T-cell (primary cell): ENCODE results near the gene RFX4. TPM values are rescaled to one million over a fixed set of nuclear protein-coding genes. Genes with fewer than 3 reads are reported as not detected.

Experiments used
- ATAC-seq, 4 experiments: fragments of 200-7000 bp in 3 of 4; fragments of 150-1000 bp in 1 of 4; cut with Tn5 transposase; replicated peaks in 1 of 4; 1 replicate in 3 of 4; 2 replicates in 1 of 4; pipeline ENCODE4 v1.10.0; 2021; ENCODE audit warnings: moderate library complexity in 3 of 4, mild to moderate bottlenecking in 2 of 4, moderate number of reproducible peaks in 1 of 4
- CTCF ChIA-PET, 2 donors: fragments of 300-600 bp; sonication (Branson Sonifier 250); formaldehyde crosslinking; loops; one replicate each; lab custom pipeline; 2022; ENCODE audit warnings: antibody characterized with exemption in 2 of 2; lab: Charles Lee
- POLR2A ChIA-PET, 2 donors: fragments of 300-600 bp; sonication (Branson Sonifier 250); formaldehyde crosslinking; loops; one replicate each; lab custom pipeline; 2022; ENCODE audit warnings: antibody characterized with exemption in 2 of 2; lab: Charles Lee
- DNase-seq, 35 experiments: peaks; one replicate each; pipeline versions ENCODE4 v3.0.0 to v3.0.0-alpha.2; 2013 to 2023
- H3K27ac ChIP-seq: one replicate; pipeline ENCODE4 v1.5.1; 2013; ENCODE audit warnings: low read length
- H3K27me3 ChIP-seq, 2 experiments: replicated peaks in 1 of 2; 1 replicate in 1 of 2; 2 replicates in 1 of 2; pipeline versions ENCODE4 v1.6.1 to v1.7.0; 2013; ENCODE audit warnings: low read length in 1 of 2, mixed read lengths in 1 of 2; ENCODE audit not compliant: control insufficient read depth in 2 of 2, insufficient read depth in 2 of 2; ENCODE audit errors: extremely low read depth in 1 of 2
- H3K36me3 ChIP-seq, 2 donors: 1 replicate in 1 of 2; 2 replicates in 1 of 2; pipeline versions ENCODE4 v1.6.1 to v1.7.0; 2013; ENCODE audit warnings: low read length in 1 of 2; ENCODE audit not compliant: control insufficient read depth in 2 of 2, insufficient read depth in 1 of 2; ENCODE audit errors: extremely low read depth in 1 of 2
- H3K4me1 ChIP-seq, 2 experiments: 1 replicate in 1 of 2; 2 replicates in 1 of 2; pipeline versions ENCODE4 v1.6.1 to v1.7.0; 2013; ENCODE audit warnings: low read length in 2 of 2, mixed read lengths in 1 of 2; ENCODE audit not compliant: insufficient read depth in 2 of 2, control insufficient read depth in 1 of 2; ENCODE audit errors: extremely low read depth in 1 of 2
- H3K4me3 ChIP-seq, 2 donors: 1 replicate in 1 of 2; 2 replicates in 1 of 2; pipeline versions ENCODE4 v1.5.1 to v1.7.0; 2013; ENCODE audit warnings: mild to moderate bottlenecking in 2 of 2, low read length in 1 of 2, moderate library complexity in 1 of 2; ENCODE audit not compliant: control insufficient read depth in 1 of 2; ENCODE audit errors: extremely low read depth in 1 of 2
- H3K9me3 ChIP-seq: 2 replicates; pipeline ENCODE4 v1.7.0; 2013
- H3K27ac Mint-ChIP-seq, 2 donors: one replicate each; pipeline ENCODE4 v1.8.0; 2020 to 2021; ENCODE audit warnings: mild to moderate bottlenecking in 2 of 2, mixed read lengths in 2 of 2
- H3K27me3 Mint-ChIP-seq, 2 donors: one replicate each; pipeline ENCODE4 v1.8.0; 2021 to 2022; ENCODE audit warnings: mixed read lengths in 2 of 2
- H3K36me3 Mint-ChIP-seq: one replicate; pipeline ENCODE4 v1.8.0; 2021; ENCODE audit warnings: mixed read lengths
- H3K4me1 Mint-ChIP-seq, 3 donors: one replicate each; pipeline ENCODE4 v1.8.0; 2020 to 2022; ENCODE audit warnings: mixed read lengths in 3 of 3, mild to moderate bottlenecking in 1 of 3
- H3K4me3 Mint-ChIP-seq, 3 donors: one replicate each; pipeline ENCODE4 v1.8.0; 2020 to 2022; ENCODE audit warnings: mild to moderate bottlenecking in 3 of 3, mixed read lengths in 3 of 3, moderate library complexity in 3 of 3
- H3K9me3 Mint-ChIP-seq, 3 donors: one replicate each; pipeline ENCODE4 v1.8.0; 2020 to 2022; ENCODE audit warnings: mixed read lengths in 3 of 3
- WGBS: methylation state at CpG from one replicate; pipeline ENCODE4 v1.1.5; 2013; ENCODE audit warnings: missing lambda C conversion rate; ENCODE audit not compliant: insufficient coverage; 5-methylcytosine and 5-hydroxymethylcytosine counted together
- total RNA-seq, 35 experiments: library from RNA in 6 of 35; stranded (reverse) in 6 of 35; fragments of 120-200 nt in 1 of 35; gene quantifications; one replicate each; pipeline versions ENCODE4 v1.2.1 to v1.2.4 and lab custom pipeline; 2013 to 2026

RFX4 gene
- total RNA-seq, 5 donors from 2014 or later (not counting 1 experiment from before 2014, with no cell fraction given), result not detected

DNA sequence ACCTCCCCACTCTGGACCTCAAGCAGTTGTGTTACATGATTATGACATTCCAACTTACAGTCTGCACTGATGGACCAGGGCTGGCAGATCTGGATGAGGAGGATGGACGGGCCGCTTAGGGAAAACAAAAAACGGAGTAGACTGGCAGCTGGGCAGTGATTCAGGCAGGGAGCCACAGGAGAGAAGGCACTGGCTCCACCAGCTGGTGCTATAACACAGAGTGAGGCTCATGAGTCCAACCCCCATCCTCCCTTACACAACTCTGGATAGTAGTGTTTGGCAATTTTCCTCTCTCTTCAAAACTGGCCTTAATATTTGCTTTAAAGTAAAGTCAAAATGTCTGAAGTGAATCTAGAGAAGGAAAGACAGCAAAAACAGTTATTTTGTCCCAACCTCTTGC lies 181.9 kb downstream of the RFX4 start:
- H3K27me3 ChIP-seq, result peaks cover 0 to 6% of the 10 kb centered on the region in 2 experiments
- ChIA-PET CTCF (no interaction called here), POLR2A (no interaction called here)
- H3K27ac ChIP-seq, result no peak overlapping the region
- no peaks in the 10 kb centered on the region for H3K9me3 ChIP-seq
- DNase-seq (no peak), ATAC-seq (no peak)
- no peaks in the 10 kb centered on the region for H3K36me3 ChIP-seq
- no peak overlapping the region for H3K27ac Mint-ChIP-seq
- WGBS, result no CpG with 5 or more reads among the region's 3 CpGs
- H3K9me3 Mint-ChIP-seq, result no peaks in the 10 kb centered on the region
- peaks cover 19 to 21% of the 10 kb centered on the region in 2 experiments for H3K4me1 ChIP-seq
- H3K36me3 Mint-ChIP-seq, result no peaks in the 10 kb centered on the region
- peaks cover 29 to 32% (median 32%) of the 10 kb centered on the region in 3 donors for H3K4me1 Mint-ChIP-seq
- no peak overlapping the region for H3K4me3 ChIP-seq
- H3K27me3 Mint-ChIP-seq, result no peaks in the 10 kb centered on the region
- no peak overlapping the region for H3K4me3 Mint-ChIP-seq

DNA sequence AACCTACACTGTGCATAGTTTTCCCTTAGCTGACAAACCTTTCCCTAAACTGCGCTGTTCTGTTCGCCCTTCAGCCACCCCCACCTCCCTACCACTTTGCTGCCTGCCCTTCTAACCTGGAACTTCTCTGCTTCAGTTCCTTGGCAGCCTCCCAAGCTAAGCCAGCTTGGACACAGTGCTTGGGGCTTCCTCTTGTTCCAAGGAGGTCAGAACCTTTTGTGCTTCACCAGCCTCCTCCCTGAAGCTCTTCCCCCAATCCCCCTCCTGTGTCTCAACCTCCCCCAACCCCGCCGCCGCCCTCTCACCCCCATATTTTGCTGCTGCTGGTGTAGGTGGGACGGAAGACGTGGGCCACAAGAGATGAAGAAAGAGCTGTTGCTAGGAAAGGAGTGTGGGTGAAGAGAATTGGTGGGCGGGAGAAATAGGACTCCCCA lies 183.6 kb downstream of the RFX4 start:
- no peak overlapping the region for H3K4me3 ChIP-seq
- no peaks in the 10 kb centered on the region for H3K9me3 ChIP-seq
- peak overlapping the region in 1 of 3 donors; percentile 4 for H3K4me3 Mint-ChIP-seq
- H3K27ac ChIP-seq, result no peak overlapping the region
- peaks cover 13 to 17% (median 17%) of the 10 kb centered on the region in 3 donors for H3K4me1 Mint-ChIP-seq
- peaks cover 0 to 6% of the 10 kb centered on the region in 2 experiments for H3K27me3 ChIP-seq
- ChIA-PET CTCF (interaction anchor here (0.5 to 1.0 kb wide), 6 partner anchors 13 to 1754 kb away, joined by 3 to 6 read pairs (median 3); no protein-coding TSS in a partner anchor), POLR2A (interaction anchor here (0.6 to 0.7 kb wide), 4 partner anchors 9 to 125 kb away, joined by 3 to 4 read pairs (median 3); no protein-coding TSS in a partner anchor)
- H3K27me3 Mint-ChIP-seq, result no peaks in the 10 kb centered on the region
- no peaks in the 10 kb centered on the region for H3K36me3 Mint-ChIP-seq
- peaks cover 12 to 13% of the 10 kb centered on the region in 2 experiments for H3K4me1 ChIP-seq
- 37% methylated on average over 2 of the region's 8 CpGs for WGBS
- H3K9me3 Mint-ChIP-seq, result no peaks in the 10 kb centered on the region
- peak overlapping the region in 1 of 2 donors; percentile 35 for H3K27ac Mint-ChIP-seq
- no peaks in the 10 kb centered on the region for H3K36me3 ChIP-seq
- ATAC-seq (peak in 2 of 4 experiments; percentile 43 to 54), DNase-seq (no peak)

DNA sequence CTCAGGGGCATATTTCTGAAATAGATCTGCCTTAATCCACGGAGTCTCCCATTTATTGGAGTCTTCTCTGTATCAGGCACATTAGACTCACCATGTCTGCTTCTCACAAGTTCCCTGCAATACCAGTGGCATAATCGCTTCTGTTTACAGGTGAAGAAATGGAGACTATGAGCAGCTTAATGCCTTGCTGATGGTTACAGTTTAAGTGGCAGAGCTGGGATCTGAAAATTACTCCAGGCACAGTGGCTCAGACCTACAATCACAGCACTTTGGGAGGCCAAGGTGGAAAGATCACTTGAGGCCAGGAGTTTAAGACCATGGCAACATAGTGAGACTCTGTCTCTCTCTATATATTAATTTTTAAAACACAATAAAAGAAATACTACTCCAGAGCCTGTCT lies 184.4 kb downstream of the RFX4 start:
- Histone ChIP-seq H3K4me3 (no peak overlapping the region), H3K4me1 (peaks cover 12 to 13% of the 10 kb centered on the region in 2 experiments), H3K36me3 (no peaks in the 10 kb centered on the region), H3K9me3 (no peaks in the 10 kb centered on the region), H3K27me3 (peaks cover 0 to 6% of the 10 kb centered on the region in 2 experiments), H3K27ac (no peak overlapping the region)
- DNase-seq (no peak), ATAC-seq (no peak)
- Mint-ChIP-seq H3K27me3 (no peaks in the 10 kb centered on the region), H3K27ac (no peak overlapping the region), H3K4me1 (peaks cover 12 to 17% (median 17%) of the 10 kb centered on the region in 3 donors), H3K9me3 (no peaks in the 10 kb centered on the region), H3K36me3 (no peaks in the 10 kb centered on the region), H3K4me3 (peak overlapping the region in 1 of 3 donors; percentile 4)
- CTCF ChIA-PET, result interaction anchor here in 1 of 2 donors (0.6 to 1.0 kb wide), 2 partner anchors 17 to 549 kb away, joined by 3 to 6 read pairs; no protein-coding TSS in a partner anchor
- WGBS, result no CpG with 5 or more reads among the region's 2 CpGs
- POLR2A ChIA-PET, result interaction anchor here in 1 of 2 donors (0.7 kb wide), 1 partner anchor 10 kb away, joined by 3 read pairs; no protein-coding TSS in a partner anchor

DNA sequence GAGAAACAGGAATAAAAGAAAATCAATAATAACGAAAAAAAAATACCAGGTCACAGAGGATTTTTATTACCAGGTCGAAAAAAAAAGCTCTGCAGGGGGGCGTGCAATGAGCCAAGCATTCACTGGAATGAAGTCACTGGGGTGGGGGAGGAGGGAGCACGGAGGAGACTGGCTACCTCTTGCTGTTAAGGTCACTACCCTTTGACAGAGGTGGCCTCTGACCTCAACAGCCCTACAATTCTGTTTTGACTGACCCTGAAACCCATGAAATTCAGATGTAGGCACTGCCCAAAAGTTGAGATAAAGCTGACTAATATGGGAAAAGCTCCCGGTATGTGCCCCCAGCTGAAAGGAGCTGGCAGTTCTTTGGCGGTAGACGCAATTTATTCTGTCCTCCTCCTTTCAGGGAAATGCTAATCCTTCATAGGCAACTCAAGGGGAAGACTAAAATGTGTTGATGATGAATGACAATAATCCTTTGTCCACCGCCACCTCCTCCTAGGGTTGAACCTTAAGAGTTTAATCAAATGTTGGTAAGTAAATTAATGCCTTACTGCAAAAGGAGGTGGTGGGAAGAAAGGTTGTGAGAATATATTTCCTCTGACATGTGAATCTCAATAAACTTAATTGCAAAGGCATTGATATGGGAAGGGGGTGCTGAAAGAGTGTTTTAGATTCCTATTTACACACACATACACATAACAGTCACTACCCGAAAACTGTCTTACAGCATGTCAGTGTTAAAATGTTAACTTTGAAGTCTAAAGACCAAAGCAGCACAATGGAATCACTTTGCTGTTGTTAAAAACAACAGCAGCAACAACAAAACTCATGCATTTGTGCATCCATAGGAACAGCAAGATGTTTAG lies 185.4 kb downstream of the RFX4 start:
- H3K27me3 Mint-ChIP-seq, result no peaks in the 10 kb centered on the region
- no peak overlapping the region for H3K27ac Mint-ChIP-seq
- H3K4me3 Mint-ChIP-seq, result no peak overlapping the region
- Histone ChIP-seq H3K4me1 (peaks cover 12 to 13% of the 10 kb centered on the region in 2 experiments), H3K27me3 (peaks cover 0 to 6% of the 10 kb centered on the region in 2 experiments), H3K9me3 (no peaks in the 10 kb centered on the region), H3K27ac (no peak overlapping the region), H3K4me3 (no peak overlapping the region), H3K36me3 (no peaks in the 10 kb centered on the region)
- H3K9me3 Mint-ChIP-seq, result no peaks in the 10 kb centered on the region
- peaks cover 12 to 17% (median 17%) of the 10 kb centered on the region in 3 donors for H3K4me1 Mint-ChIP-seq
- DNase-seq (no peak), ATAC-seq (no peak)
- CTCF ChIA-PET, result no interaction called here
- POLR2A ChIA-PET, result interaction anchor here in 1 of 2 donors (0.6 kb wide), 1 partner anchor 21 kb away, joined by 8 read pairs; no protein-coding TSS in a partner anchor
- 66% methylated on average over 4 of the region's 9 CpGs for WGBS
- no peaks in the 10 kb centered on the region for H3K36me3 Mint-ChIP-seq

DNA sequence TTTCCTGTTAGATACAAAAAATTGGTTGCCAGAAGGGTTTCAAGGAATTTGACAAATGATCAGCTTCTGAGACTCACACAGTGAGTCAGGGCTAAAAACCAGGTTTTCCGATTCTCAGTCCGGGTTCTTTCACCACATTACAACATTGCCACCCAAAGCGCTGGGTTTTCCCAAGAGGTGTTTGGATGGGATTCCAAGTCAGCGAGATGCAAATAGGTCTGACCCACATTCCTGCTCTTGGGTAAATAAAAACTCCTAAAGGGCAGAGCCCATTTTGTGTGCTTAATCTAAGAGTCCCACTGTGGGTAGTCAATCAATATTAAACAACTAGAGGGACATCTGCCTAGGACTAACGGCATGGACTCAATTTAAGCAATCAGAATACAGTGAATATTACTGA lies 186.3 kb downstream of the RFX4 start:
- Mint-ChIP-seq H3K27me3 (no peaks in the 10 kb centered on the region), H3K27ac (no peak overlapping the region), H3K4me1 (peaks cover 18 to 21% (median 21%) of the 10 kb centered on the region in 3 donors), H3K9me3 (no peaks in the 10 kb centered on the region), H3K36me3 (no peaks in the 10 kb centered on the region), H3K4me3 (no peak overlapping the region)
- CTCF ChIA-PET, result no interaction called here
- POLR2A ChIA-PET, result no interaction called here
- H3K9me3 ChIP-seq, result no peaks in the 10 kb centered on the region
- H3K36me3 ChIP-seq, result no peaks in the 10 kb centered on the region
- H3K27me3 ChIP-seq, result peaks cover 0 to 6% of the 10 kb centered on the region in 2 experiments
- WGBS, result 73% methylated on average over 3 of the region's 5 CpGs
- no peak for ATAC-seq
- H3K27ac ChIP-seq, result no peak overlapping the region
- H3K4me3 ChIP-seq, result no peak overlapping the region
- DNase-seq, result no peak
- H3K4me1 ChIP-seq, result peaks cover 12 to 18% of the 10 kb centered on the region in 2 experiments

DNA sequence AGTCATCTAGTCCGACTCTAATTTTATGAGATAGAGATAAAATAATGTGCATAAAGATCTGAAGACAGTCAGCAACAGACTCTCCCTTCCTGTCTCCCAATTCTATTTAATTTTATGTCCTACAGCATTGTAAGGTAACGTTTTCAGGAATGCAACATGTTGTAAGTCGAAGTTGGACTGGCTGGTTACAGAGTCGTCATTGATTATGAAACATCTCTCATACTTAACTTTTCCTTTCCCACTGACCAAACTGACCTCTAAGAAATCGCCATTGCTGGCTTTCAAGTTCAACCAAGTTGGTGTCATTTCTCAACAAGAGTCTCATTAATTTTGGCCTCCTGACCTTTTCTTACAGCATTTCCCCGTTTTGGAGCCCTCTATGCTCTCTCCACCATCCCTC lies 186.7 kb downstream of the RFX4 start:
- no peak for DNase-seq
- H3K4me1 ChIP-seq, result peaks cover 12 to 18% of the 10 kb centered on the region in 2 experiments
- peaks cover 0 to 2% of the 10 kb centered on the region in 2 experiments for H3K27me3 ChIP-seq
- no peaks in the 10 kb centered on the region for H3K9me3 ChIP-seq
- ChIA-PET POLR2A (no interaction called here), CTCF (no interaction called here)
- no peaks in the 10 kb centered on the region for H3K27me3 Mint-ChIP-seq
- no peak overlapping the region for H3K27ac ChIP-seq
- 80% methylated on average over 3 of the region's 6 CpGs for WGBS
- ATAC-seq, result no peak
- no peak overlapping the region for H3K27ac Mint-ChIP-seq
- H3K4me1 Mint-ChIP-seq, result peaks cover 19 to 23% (median 21%) of the 10 kb centered on the region in 3 donors
- H3K36me3 Mint-ChIP-seq, result no peaks in the 10 kb centered on the region
- H3K9me3 Mint-ChIP-seq, result no peaks in the 10 kb centered on the region
- H3K4me3 ChIP-seq, result no peak overlapping the region
- no peak overlapping the region for H3K4me3 Mint-ChIP-seq
- no peaks in the 10 kb centered on the region for H3K36me3 ChIP-seq
